Uterine smooth muscle cell (primary cell): ENCODE measurements around the gene INPP5D. TPM values are rescaled to one million over a fixed set of nuclear protein-coding genes. Genes with fewer than 3 reads are reported as not detected.

Experiments
- total RNA-seq: library from RNA; depleted of rRNA; stranded (reverse); fragments of >200 nt; gene quantifications from 2 replicates; pipeline ENCODE4 v1.2.3, GENCODE V29; 2014

Gene INPP5D
- 0.11 and 1.6 TPM in 2 replicates for total RNA-seq

GRCh38 chr2:233059797-233060500 is at the start of gene INPP5D:
Gene INPP5D, plus strand, starts transcription at chr2:233060342. Its CDS starts 137 bp downstream, at chr2:233060479.

DNA sequence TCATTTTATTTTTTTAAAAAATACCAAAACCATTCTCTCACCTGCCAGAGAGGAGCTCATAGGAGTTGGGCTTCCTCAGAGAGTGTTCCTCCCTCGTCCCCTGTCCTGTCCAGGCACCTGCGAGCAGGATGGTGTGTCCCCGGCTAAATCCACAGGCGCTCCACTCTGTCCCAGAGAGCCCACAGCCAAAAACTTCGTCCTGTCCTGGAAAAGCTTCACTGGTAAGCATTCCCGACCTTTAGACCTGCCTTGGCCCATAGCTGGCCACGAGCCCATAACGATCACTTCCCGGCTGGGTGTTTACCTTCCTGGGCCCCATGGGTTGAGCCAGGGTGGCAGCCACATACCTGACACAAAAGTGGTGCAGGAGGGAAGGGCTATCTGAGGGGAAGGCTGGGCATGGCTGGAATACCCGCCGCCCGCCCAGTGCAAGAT is 47.1 kb upstream of the INPP5D start, which contains the start of gene NGEF:
Gene NGEF (minus strand): TSS at position 230 of the 435 bp plus-strand sequence. CDS start 38,366 bp downstream, outside the sequence.

GRCh38 chr2:233032551-233033320 is 27.4 kb upstream of the INPP5D start, which contains the start of gene NEU2:
Gene NEU2, plus strand, starts transcription at chr2:233032672. Its CDS starts 0 bp downstream, at chr2:233032672.

DNA sequence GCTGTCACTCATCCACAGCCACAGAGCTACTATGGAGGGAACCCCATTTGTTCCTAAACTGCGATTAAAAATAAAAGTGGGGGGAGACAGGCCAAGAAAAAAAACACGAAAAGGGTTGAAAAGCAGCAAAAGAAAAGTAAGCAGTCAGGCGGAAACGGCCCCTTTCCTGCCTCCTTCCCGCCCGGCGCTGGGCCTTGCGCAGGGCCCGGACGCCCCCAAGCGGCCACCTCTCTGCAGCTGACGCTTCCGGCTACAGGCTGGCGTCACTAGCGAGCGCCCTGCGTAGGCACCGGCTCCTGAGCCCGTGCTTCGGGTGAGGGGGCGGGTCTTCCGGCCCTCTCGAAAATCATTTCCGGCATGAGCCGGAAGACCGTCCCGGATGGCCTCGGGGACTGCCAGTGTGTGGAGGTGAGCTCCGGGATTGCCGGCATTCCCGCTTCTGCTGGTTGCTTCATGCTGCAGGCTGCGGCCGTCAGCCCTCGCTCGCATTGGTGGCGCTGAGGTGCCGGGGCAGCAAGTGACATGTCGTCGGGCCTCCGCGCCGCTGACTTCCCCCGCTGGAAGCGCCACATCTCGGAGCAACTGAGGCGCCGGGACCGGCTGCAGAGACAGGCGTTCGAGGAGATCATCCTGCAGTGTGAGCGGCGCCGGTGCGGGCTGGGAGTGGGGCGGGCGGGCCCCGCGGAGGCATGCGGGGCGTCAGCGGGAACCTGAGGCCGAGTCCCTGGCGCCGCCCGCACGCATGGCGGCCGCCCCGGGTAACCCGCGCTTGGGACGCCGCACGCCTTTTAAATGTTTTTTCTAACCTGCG is 191.4 kb downstream of the INPP5D start, which contains the start of gene ATG16L1:
Gene ATG16L1 (plus strand): TSS at position 368 of the 811 bp plus-strand sequence. CDS start 155 bp downstream, at position 523.

Other genes with a start within 250 kb of the INPP5D start
- 0.44 and 1.2 TPM in 2 replicates for gene SNORC, start 190.1 kb upstream of the INPP5D start, total RNA-seq
- gene NGEF, start 47.1 kb upstream of the INPP5D start, total RNA-seq: 1.2 and 13.7 TPM in 2 replicates
- not detected in 2 replicates for gene NEU2, start 27.7 kb upstream of the INPP5D start, total RNA-seq
- gene ATG16L1, start 191.3 kb downstream of the INPP5D start, total RNA-seq: 33.6 and 53.6 TPM in 2 replicates
- gene SAG, start 247.5 kb downstream of the INPP5D start, total RNA-seq: not detected in 2 replicates